Common myeloid progenitor, CD34-positive (primary cell): ENCODE results near the gene SQOR.

Source experiments
- CTCF ChIA-PET: fragments of 350-600 bp; sonication (Branson Sonifier 250); formaldehyde crosslinking; loops from one replicate; lab custom pipeline; 2021; ENCODE audit warnings: antibody characterized with exemption; lab: Charles Lee
- POLR2A ChIA-PET: fragments of 350-600 bp; sonication (Branson Sonifier 250); formaldehyde crosslinking; loops from one replicate; lab custom pipeline; 2021; ENCODE audit warnings: antibody characterized with exemption; lab: Charles Lee
- DNase-seq, 3 donors: peaks; one replicate each; pipeline versions ENCODE4 v3.0.0 to v3.0.0-alpha.2; 2013
- H3K27ac ChIP-seq, 2 experiments: 1 replicate in 1 of 2; 2 replicates in 1 of 2; pipeline ENCODE4 v1.7.0; 2013; ENCODE audit warnings: inconsistent platforms in 2 of 2, low read length in 2 of 2, mild to moderate bottlenecking in 2 of 2, low read depth in 1 of 2, moderate library complexity in 1 of 2; ENCODE audit not compliant: severe bottlenecking in 2 of 2, insufficient read depth in 1 of 2, poor library complexity in 1 of 2
- H3K27me3 ChIP-seq, 5 experiments: replicated peaks in 2 of 5; 1 replicate in 3 of 5; 2 replicates in 2 of 5; pipeline versions ENCODE4 v1.6.1 to v1.7.0; 2013; ENCODE audit warnings: low read length in 4 of 5, mild to moderate bottlenecking in 2 of 5, moderate library complexity in 2 of 5, inconsistent platforms in 1 of 5; ENCODE audit not compliant: insufficient read depth in 5 of 5, control insufficient read depth in 4 of 5
- H3K36me3 ChIP-seq, 4 experiments: 1 replicate in 2 of 4; 2 replicates in 2 of 4; pipeline versions ENCODE4 v1.6.1 to v1.7.0; 2013; ENCODE audit warnings: low read length in 3 of 4, control low read depth in 1 of 4, mild to moderate bottlenecking in 1 of 4; ENCODE audit not compliant: control insufficient read depth in 4 of 4, insufficient read depth in 4 of 4
- H3K4me1 ChIP-seq, 4 experiments: 1 replicate in 3 of 4; 2 replicates in 1 of 4; pipeline versions ENCODE4 v1.6.1 to v1.7.1; 2013; ENCODE audit warnings: low read length in 3 of 4, mild to moderate bottlenecking in 3 of 4, control low read depth in 1 of 4, inconsistent platforms in 1 of 4, moderate library complexity in 1 of 4; ENCODE audit not compliant: control insufficient read depth in 4 of 4, insufficient read depth in 4 of 4; ENCODE audit errors: control extremely low read depth in 1 of 4
- H3K4me3 ChIP-seq, 7 experiments: 1 replicate in 4 of 7; 2 replicates in 3 of 7; pipeline versions ENCODE4 v1.5.1 to v1.7.0; 2013; ENCODE audit warnings: mild to moderate bottlenecking in 7 of 7, low read length in 6 of 7, moderate library complexity in 6 of 7, inconsistent platforms in 2 of 7, low read depth in 2 of 7, control low read depth in 1 of 7; ENCODE audit not compliant: insufficient read depth in 4 of 7, control insufficient read depth in 1 of 7; ENCODE audit errors: extremely low read depth in 1 of 7
- H3K9me3 ChIP-seq, 5 experiments: 1 replicate in 4 of 5; 2 replicates in 1 of 5; pipeline versions ENCODE4 v1.6.1 to v1.7.1; 2013; ENCODE audit warnings: low read length in 4 of 5, mild to moderate bottlenecking in 2 of 5, inconsistent platforms in 1 of 5, low read depth in 1 of 5, moderate library complexity in 1 of 5; ENCODE audit not compliant: control insufficient read depth in 4 of 5, insufficient read depth in 2 of 5; ENCODE audit errors: control extremely low read depth in 1 of 5
- WGBS: methylation state at CpG from one replicate; pipeline ENCODE4 v1.1.5; 2013; ENCODE audit not compliant: insufficient coverage; 5-methylcytosine and 5-hydroxymethylcytosine counted together

The SQOR gene

DNA sequence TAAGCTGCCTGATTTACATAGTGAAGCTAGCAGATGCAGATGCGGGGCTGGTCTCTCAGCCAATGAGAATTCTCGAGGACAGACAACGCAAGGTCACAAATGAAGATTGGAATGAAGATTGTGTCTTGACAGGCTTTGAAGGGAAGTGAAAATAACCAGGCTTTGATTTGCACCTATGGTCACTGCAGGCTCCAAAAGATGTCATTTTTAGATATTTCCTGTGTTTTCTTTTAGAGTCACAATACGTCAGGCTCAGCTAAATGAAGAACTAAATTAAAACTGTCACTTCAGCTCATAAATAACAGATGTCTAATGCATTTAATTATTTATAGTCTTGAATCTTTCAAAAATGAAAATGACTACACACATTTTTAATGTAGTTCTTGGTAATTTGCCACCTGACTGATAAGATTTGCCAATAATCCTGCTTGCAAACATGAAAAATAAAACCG is 99.5 kb downstream of the SQOR start:
- CTCF ChIA-PET = no interaction called here

More for the DNA sequence above, 99.5 kb downstream of the SQOR start:
- POLR2A ChIA-PET = no interaction called here
- 70% methylated on average over 3 of the region's 5 CpGs for WGBS
- no peak overlapping the region for H3K27ac ChIP-seq
- H3K4me3 ChIP-seq = no peak overlapping the region
- H3K4me1 ChIP-seq = no peaks in the 10 kb centered on the region
- no peaks in the 10 kb centered on the region for H3K36me3 ChIP-seq
- peaks cover 3 to 15% (median 14%) of the 10 kb centered on the region in 5 experiments for H3K27me3 ChIP-seq
- H3K9me3 ChIP-seq = no peaks in the 10 kb centered on the region
- DNase-seq = no peak
